Neural progenitor cell (in vitro differentiated cells): ENCODE measurements around the gene MARS1. TPM values are rescaled to one million over a fixed set of nuclear protein-coding genes. Genes with fewer than 3 reads are reported as not detected.
"Not testable (repeated sequence)": the region's sequence is repeated elsewhere in the genome, so short reads cannot be mapped to it uniquely, and the experiment has no call there.

Experiments
- DNase-seq: peaks from one replicate; pipeline ENCODE4 v3.0.0-alpha.2; 2016; ENCODE audit warnings: low spot score
- H2AFZ ChIP-seq: fragments of 200-600 bp; sonication (generic); replicated peaks from 2 replicates; pipeline ENCODE4 v1.6.1; 2016; ENCODE audit warnings: antibody characterized with exemption
- H3F3A ChIP-seq: fragments of 200-600 bp; sonication (generic); 2 replicates; pipeline ENCODE4 v1.6.1; 2016; ENCODE audit warnings: antibody characterized with exemption, low read depth
- H3K27ac ChIP-seq: fragments of 200-600 bp; sonication (generic); 2 replicates; pipeline ENCODE4 v1.5.1; 2016; ENCODE audit warnings: mild to moderate bottlenecking
- H3K27me3 ChIP-seq: fragments of 200-600 bp; sonication (generic); 2 replicates; pipeline ENCODE4 v1.6.1; 2016; ENCODE audit warnings: mild to moderate bottlenecking, moderate library complexity
- H3K36me3 ChIP-seq: fragments of 200-600 bp; sonication (generic); 2 replicates; pipeline ENCODE4 v1.5.1; 2016
- H3K4me1 ChIP-seq: fragments of 200-600 bp; sonication (generic); 2 replicates; pipeline ENCODE4 v1.6.1; 2016; ENCODE audit warnings: mixed run types
- H3K4me2 ChIP-seq: fragments of 200-600 bp; sonication (generic); 2 replicates; pipeline ENCODE4 v1.6.1; 2016
- H3K4me3 ChIP-seq: fragments of 200-600 bp; sonication (generic); 2 replicates; pipeline ENCODE4 v1.5.1; 2016
- H3K79me2 ChIP-seq: fragments of 200-600 bp; sonication (generic); 2 replicates; pipeline ENCODE4 v1.6.1; 2016; ENCODE audit warnings: low read depth
- H3K9ac ChIP-seq: fragments of 200-600 bp; sonication (generic); 2 replicates; pipeline ENCODE4 v1.6.1; 2016
- H3K9me3 ChIP-seq: fragments of 200-600 bp; sonication (generic); 2 replicates; pipeline ENCODE4 v1.5.1; 2016; ENCODE audit warnings: low read depth
- H4K20me1 ChIP-seq: fragments of 200-600 bp; sonication (generic); 2 replicates; pipeline ENCODE4 v1.6.1; 2016; ENCODE audit warnings: low read depth
- H3K27ac Mint-ChIP-seq: 3 replicates; pipeline ENCODE4 v1.8.0; 2021; ENCODE audit warnings: mixed read lengths
- H3K27me3 Mint-ChIP-seq: 2 replicates; pipeline ENCODE4 v1.8.0; 2022; ENCODE audit warnings: low read depth, mild to moderate bottlenecking, inconsistent platforms, moderate library complexity, mixed read lengths; ENCODE audit not compliant: insufficient read depth
- H3K36me3 Mint-ChIP-seq: 3 replicates; pipeline ENCODE4 v1.8.0; 2021; ENCODE audit warnings: mixed read lengths
- H3K4me1 Mint-ChIP-seq: 3 replicates; pipeline ENCODE4 v1.8.0; 2021; ENCODE audit warnings: mixed read lengths
- H3K4me3 Mint-ChIP-seq: 3 replicates; pipeline ENCODE4 v1.8.0; 2021; ENCODE audit warnings: mild to moderate bottlenecking, moderate library complexity, mixed read lengths
- H3K9me3 Mint-ChIP-seq: 3 replicates; pipeline ENCODE4 v1.8.0; 2020; ENCODE audit warnings: mixed read lengths
- CTCF ChIP-seq: fragments of 200-600 bp; sonication (generic); IDR thresholded peaks from 2 replicates; pipeline ENCODE4 v1.5.1; 2017; ENCODE audit warnings: antibody characterized with exemption, mild to moderate bottlenecking
- EZH2 ChIP-seq: fragments of 200-600 bp; sonication (generic); IDR thresholded peaks from 2 replicates; pipeline ENCODE4 v1.6.1; 2017; ENCODE audit warnings: antibody characterized with exemption, mild to moderate bottlenecking, moderate library complexity
- EZH2phosphoT487 ChIP-seq: fragments of 200-600 bp; sonication (generic); IDR thresholded peaks from 2 replicates; pipeline ENCODE4 v1.6.1; 2017; ENCODE audit warnings: antibody characterized with exemption
- total RNA-seq: library from RNA; depleted of rRNA; stranded (reverse); fragments of >200 nt; gene quantifications from 2 replicates; pipeline ENCODE4 v1.2.3, GENCODE V29; 2015; ENCODE audit warnings: low replicate concordance

Gene MARS1
- total RNA-seq, 1 donor from 2014 or later = 109 TPM

- Mint-ChIP-seq H3K4me1 (no peaks in the 10 kb centered on the region), H3K4me3 (no peak overlapping the region), H3K9me3 (no peaks in the 10 kb centered on the region), H3K27me3 (peaks cover 4% of the 10 kb centered on the region), H3K27ac (no peak overlapping the region), H3K36me3 (peaks cover 45% of the 10 kb centered on the region)
- no peak overlapping the region for H3K9ac ChIP-seq
- H3K27ac ChIP-seq = no peak overlapping the region
- H3K4me1 ChIP-seq = no peaks in the 10 kb centered on the region
- H3K4me3 ChIP-seq = no peak overlapping the region
- no peak for TF ChIP-seq EZH2phosphoT487
- TF ChIP-seq EZH2 = no peak
- peak; percentile 13 for TF ChIP-seq CTCF
- H3K27me3 ChIP-seq = no peaks in the 10 kb centered on the region
- H2AFZ ChIP-seq = no peak overlapping the region
- H4K20me1 ChIP-seq = no peaks in the 10 kb centered on the region
- peaks cover 17% of the 10 kb centered on the region for H3K36me3 ChIP-seq
- H3K79me2 ChIP-seq = no peaks in the 10 kb centered on the region
- H3K4me2 ChIP-seq = no peak overlapping the region
- H3K9me3 ChIP-seq = no peaks in the 10 kb centered on the region
- DNase-seq = no peak
- H3F3A ChIP-seq = peaks cover under 1% of the 10 kb centered on the region
Observed at GRCh38 chr12:57498132-57498502, 10.2 kb downstream of the MARS1 start.

- Histone ChIP-seq H3F3A (no peaks in the 10 kb centered on the region), H2AFZ (no peak overlapping the region), H3K4me3 (no peak overlapping the region), H3K36me3 (peaks cover 17% of the 10 kb centered on the region), H3K79me2 (no peaks in the 10 kb centered on the region), H3K4me1 (no peaks in the 10 kb centered on the region), H3K9me3 (no peaks in the 10 kb centered on the region), H4K20me1 (no peaks in the 10 kb centered on the region), H3K4me2 (no peak overlapping the region), H3K27me3 (no peaks in the 10 kb centered on the region), H3K27ac (no peak overlapping the region), H3K9ac (no peak overlapping the region)
- DNase-seq = no peak
- Mint-ChIP-seq H3K9me3 (no peaks in the 10 kb centered on the region), H3K4me1 (no peaks in the 10 kb centered on the region), H3K27me3 (peaks cover 4% of the 10 kb centered on the region), H3K27ac (no peak overlapping the region), H3K36me3 (peaks cover 46% of the 10 kb centered on the region), H3K4me3 (no peak overlapping the region)
- TF ChIP-seq CTCF (no peak), EZH2 (no peak), EZH2phosphoT487 (no peak)
Observed at GRCh38 chr12:57498571-57498970, 10.7 kb downstream of the MARS1 start.

- Histone ChIP-seq H3K9ac (no peak overlapping the region), H3K36me3 (peaks cover 14% of the 10 kb centered on the region), H3K4me3 (no peak overlapping the region), H3K79me2 (no peaks in the 10 kb centered on the region), H3K4me1 (no peaks in the 10 kb centered on the region), H3F3A (no peaks in the 10 kb centered on the region), H3K27ac (no peak overlapping the region), H3K27me3 (no peaks in the 10 kb centered on the region), H4K20me1 (no peaks in the 10 kb centered on the region), H2AFZ (no peak overlapping the region), H3K9me3 (no peaks in the 10 kb centered on the region), H3K4me2 (no peak overlapping the region)
- H3K36me3 Mint-ChIP-seq = peaks cover 48% of the 10 kb centered on the region
- peaks cover 5% of the 10 kb centered on the region for H3K4me1 Mint-ChIP-seq
- DNase-seq = no peak
- no peak overlapping the region for H3K4me3 Mint-ChIP-seq
- no peaks in the 10 kb centered on the region for H3K9me3 Mint-ChIP-seq
- peaks cover 5% of the 10 kb centered on the region for H3K27me3 Mint-ChIP-seq
- H3K27ac Mint-ChIP-seq = no peak overlapping the region
- TF ChIP-seq EZH2 (no peak), EZH2phosphoT487 (no peak), CTCF (no peak)
Observed at GRCh38 chr12:57500213-57500612, 12.3 kb downstream of the MARS1 start.

- DNase-seq, H3K4me2 ChIP-seq, H3K4me1 ChIP-seq, H3F3A ChIP-seq, H3K27me3 Mint-ChIP-seq, H3K4me3 Mint-ChIP-seq, H3K27me3 ChIP-seq, H4K20me1 ChIP-seq, H2AFZ ChIP-seq, H3K9me3 ChIP-seq, H3K27ac Mint-ChIP-seq, H3K79me2 ChIP-seq, H3K9ac ChIP-seq, H3K9me3 Mint-ChIP-seq, H3K4me3 ChIP-seq, H3K27ac ChIP-seq, H3K4me1 Mint-ChIP-seq: not testable (repeated sequence)
- H3K36me3 ChIP-seq = peaks cover 14% of the 10 kb centered on the region
- H3K36me3 Mint-ChIP-seq = peaks cover 52% of the 10 kb centered on the region
Observed at GRCh38 chr12:57502311-57502969, 14.6 kb downstream of the MARS1 start.

GRCh38 chr12:57506541-57506940 is 18.7 kb downstream of the MARS1 start:
- H4K20me1 ChIP-seq, DNase-seq, H3K27me3 Mint-ChIP-seq, H3K4me3 ChIP-seq, H3K9ac ChIP-seq, H3K4me1 ChIP-seq, H3F3A ChIP-seq, H3K4me2 ChIP-seq, H3K9me3 ChIP-seq, H3K27ac Mint-ChIP-seq, H3K36me3 ChIP-seq, H2AFZ ChIP-seq, H3K4me1 Mint-ChIP-seq, H3K9me3 Mint-ChIP-seq, H3K27ac ChIP-seq, H3K79me2 ChIP-seq, H3K4me3 Mint-ChIP-seq, H3K27me3 ChIP-seq: not testable (repeated sequence)
- H3K36me3 Mint-ChIP-seq = peaks cover 40% of the 10 kb centered on the region

GRCh38 chr12:57507796-57508195 is 19.9 kb downstream of the MARS1 start:
- not testable (repeated sequence) for H3K27ac Mint-ChIP-seq, H4K20me1 ChIP-seq, H3K4me1 Mint-ChIP-seq, H3K27me3 Mint-ChIP-seq, H2AFZ ChIP-seq, H3K9me3 Mint-ChIP-seq, H3K4me3 ChIP-seq, H3K27me3 ChIP-seq, H3K9me3 ChIP-seq, H3F3A ChIP-seq, DNase-seq, H3K4me1 ChIP-seq, H3K79me2 ChIP-seq, H3K27ac ChIP-seq, H3K4me3 Mint-ChIP-seq, H3K9ac ChIP-seq, H3K4me2 ChIP-seq
- peaks cover 11% of the 10 kb centered on the region for H3K36me3 ChIP-seq
- H3K36me3 Mint-ChIP-seq = peaks cover 45% of the 10 kb centered on the region
